Measurements from ENCODE around the gene BTBD7.

DNA sequence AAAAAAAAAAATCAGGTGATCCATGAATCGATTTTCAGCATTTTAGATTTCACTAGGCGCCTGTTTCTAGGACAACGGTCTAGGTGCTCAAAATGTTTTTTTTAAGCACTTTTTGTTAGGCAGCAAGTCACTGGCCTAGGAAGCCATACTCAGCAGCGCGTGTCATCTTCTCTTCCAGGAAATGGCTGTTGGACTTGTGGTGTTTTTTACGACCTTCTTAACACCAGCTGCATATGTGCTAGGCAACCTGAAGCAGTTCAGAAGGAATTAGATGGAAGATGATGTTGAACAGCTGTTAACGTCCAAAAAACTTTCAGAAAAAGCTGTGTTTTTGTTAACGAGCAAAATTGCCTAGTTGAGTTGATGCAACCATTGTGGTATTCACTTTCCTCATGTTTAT is 15.0 kb upstream of the BTBD7 start:
- TF ChIP-seq, protein P1, sequence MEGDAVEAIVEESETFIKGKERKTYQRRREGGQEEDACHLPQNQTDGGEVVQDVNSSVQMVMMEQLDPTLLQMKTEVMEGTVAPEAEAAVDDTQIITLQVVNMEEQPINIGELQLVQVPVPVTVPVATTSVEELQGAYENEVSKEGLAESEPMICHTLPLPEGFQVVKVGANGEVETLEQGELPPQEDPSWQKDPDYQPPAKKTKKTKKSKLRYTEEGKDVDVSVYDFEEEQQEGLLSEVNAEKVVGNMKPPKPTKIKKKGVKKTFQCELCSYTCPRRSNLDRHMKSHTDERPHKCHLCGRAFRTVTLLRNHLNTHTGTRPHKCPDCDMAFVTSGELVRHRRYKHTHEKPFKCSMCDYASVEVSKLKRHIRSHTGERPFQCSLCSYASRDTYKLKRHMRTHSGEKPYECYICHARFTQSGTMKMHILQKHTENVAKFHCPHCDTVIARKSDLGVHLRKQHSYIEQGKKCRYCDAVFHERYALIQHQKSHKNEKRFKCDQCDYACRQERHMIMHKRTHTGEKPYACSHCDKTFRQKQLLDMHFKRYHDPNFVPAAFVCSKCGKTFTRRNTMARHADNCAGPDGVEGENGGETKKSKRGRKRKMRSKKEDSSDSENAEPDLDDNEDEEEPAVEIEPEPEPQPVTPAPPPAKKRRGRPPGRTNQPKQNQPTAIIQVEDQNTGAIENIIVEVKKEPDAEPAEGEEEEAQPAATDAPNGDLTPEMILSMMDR (IDR thresholded peaks at IDR 0.05), result no peak
- no peak for TF ChIP-seq POLR2A (IDR thresholded peaks at IDR 0.05)
